ENCODE measurements around the gene ECHDC3.

The ECHDC3 gene

GRCh38 chr10:11760151-11760550 is 18.0 kb downstream of the ECHDC3 start:
- H3K4me1 ChIP-seq (ENCODE audit: control insufficient read depth, insufficient read depth, low read length): peaks cover 4% of the 10 kb centered on the region; the same call in 1 of the 2 replicates
- H3K36me3 ChIP-seq (ENCODE audit: control insufficient read depth in 2 of 2, insufficient read depth in 1 of 2, low read length in 2 of 2): no peaks in the 10 kb centered on the region; a peak in 1 of 3 replicates
- TF ChIP-seq, protein P1, sequence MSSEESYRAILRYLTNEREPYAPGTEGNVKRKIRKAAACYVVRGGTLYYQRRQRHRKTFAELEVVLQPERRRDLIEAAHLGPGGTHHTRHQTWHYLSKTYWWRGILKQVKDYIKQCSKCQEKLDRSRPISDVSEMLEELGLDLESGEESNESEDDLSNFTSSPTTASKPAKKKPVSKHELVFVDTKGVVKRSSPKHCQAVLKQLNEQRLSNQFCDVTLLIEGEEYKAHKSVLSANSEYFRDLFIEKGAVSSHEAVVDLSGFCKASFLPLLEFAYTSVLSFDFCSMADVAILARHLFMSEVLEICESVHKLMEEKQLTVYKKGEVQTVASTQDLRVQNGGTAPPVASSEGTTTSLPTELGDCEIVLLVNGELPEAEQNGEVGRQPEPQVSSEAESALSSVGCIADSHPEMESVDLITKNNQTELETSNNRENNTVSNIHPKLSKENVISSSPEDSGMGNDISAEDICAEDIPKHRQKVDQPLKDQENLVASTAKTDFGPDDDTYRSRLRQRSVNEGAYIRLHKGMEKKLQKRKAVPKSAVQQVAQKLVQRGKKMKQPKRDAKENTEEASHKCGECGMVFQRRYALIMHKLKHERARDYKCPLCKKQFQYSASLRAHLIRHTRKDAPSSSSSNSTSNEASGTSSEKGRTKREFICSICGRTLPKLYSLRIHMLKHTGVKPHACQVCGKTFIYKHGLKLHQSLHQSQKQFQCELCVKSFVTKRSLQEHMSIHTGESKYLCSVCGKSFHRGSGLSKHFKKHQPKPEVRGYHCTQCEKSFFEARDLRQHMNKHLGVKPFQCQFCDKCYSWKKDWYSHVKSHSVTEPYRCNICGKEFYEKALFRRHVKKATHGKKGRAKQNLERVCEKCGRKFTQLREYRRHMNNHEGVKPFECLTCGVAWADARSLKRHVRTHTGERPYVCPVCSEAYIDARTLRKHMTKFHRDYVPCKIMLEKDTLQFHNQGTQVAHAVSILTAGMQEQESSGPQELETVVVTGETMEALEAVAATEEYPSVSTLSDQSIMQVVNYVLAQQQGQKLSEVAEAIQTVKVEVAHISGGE (tag by site-specific recombination; conservative IDR thresholded peaks at IDR 0.05; ENCODE audit: low read depth): no peak
- no peak for TF ChIP-seq ZNF768 (tag by site-specific recombination; IDR thresholded peaks at IDR 0.05)
- TF ChIP-seq ZNF529 (tag by site-specific recombination; IDR thresholded peaks at IDR 0.05; ENCODE audit: insufficient replicate concordance): no peak
- TF ChIP-seq PRDM6 (tag by site-specific recombination; IDR thresholded peaks at IDR 0.05): no peak
- TF ChIP-seq, protein P2, sequence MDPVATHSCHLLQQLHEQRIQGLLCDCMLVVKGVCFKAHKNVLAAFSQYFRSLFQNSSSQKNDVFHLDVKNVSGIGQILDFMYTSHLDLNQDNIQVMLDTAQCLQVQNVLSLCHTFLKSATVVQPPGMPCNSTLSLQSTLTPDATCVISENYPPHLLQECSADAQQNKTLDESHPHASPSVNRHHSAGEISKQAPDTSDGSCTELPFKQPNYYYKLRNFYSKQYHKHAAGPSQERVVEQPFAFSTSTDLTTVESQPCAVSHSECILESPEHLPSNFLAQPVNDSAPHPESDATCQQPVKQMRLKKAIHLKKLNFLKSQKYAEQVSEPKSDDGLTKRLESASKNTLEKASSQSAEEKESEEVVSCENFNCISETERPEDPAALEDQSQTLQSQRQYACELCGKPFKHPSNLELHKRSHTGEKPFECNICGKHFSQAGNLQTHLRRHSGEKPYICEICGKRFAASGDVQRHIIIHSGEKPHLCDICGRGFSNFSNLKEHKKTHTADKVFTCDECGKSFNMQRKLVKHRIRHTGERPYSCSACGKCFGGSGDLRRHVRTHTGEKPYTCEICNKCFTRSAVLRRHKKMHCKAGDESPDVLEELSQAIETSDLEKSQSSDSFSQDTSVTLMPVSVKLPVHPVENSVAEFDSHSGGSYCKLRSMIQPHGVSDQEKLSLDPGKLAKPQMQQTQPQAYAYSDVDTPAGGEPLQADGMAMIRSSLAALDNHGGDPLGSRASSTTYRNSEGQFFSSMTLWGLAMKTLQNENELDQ (tag by site-specific recombination; IDR thresholded peaks at IDR 0.05; ENCODE audit: low read depth): no peak
- TF ChIP-seq ZNF280C (tag by site-specific recombination; IDR thresholded peaks at IDR 0.05): no peak
- no peak for TF ChIP-seq ZNF302 (tag by site-specific recombination; IDR thresholded peaks at IDR 0.05; ENCODE audit: low read depth)
- TF ChIP-seq ZNF777 (tag by site-specific recombination; IDR thresholded peaks at IDR 0.05; ENCODE audit: borderline replicate concordance): no peak
- no peak for TF ChIP-seq ZNF792 (tag by site-specific recombination; IDR thresholded peaks at IDR 0.05)
- TF ChIP-seq SETDB1 (IDR thresholded peaks at IDR 0.05; ENCODE audit: insufficient read length, low read length): no peak
- TF ChIP-seq ZIC2 (tag by site-specific recombination; IDR thresholded peaks at IDR 0.05): no peak
- TF ChIP-seq PATZ1 (tag by site-specific recombination; IDR thresholded peaks at IDR 0.05): no peak
- no peak for TF ChIP-seq ZNF202 (tag by site-specific recombination; IDR thresholded peaks at IDR 0.05; ENCODE audit: borderline replicate concordance)
- no peak for TF ChIP-seq HOXA7 (CRISPR knock-in tag; IDR thresholded peaks at IDR 0.05; ENCODE audit: borderline replicate concordance)
- no peak overlapping the region for H3K4me3 ChIP-seq (ENCODE audit: low read depth, low read length)
- ChIA-PET CTCF (interaction anchor here (1.0 kb wide), 1 partner anchor 242 kb away, joined by 3 read pairs; no protein-coding TSS in a partner anchor), POLR2A (no interaction called here)
- no peaks in the 10 kb centered on the region for H3K9me3 ChIP-seq (ENCODE audit: control insufficient read depth, insufficient read depth, low read depth, low read length)
- no peak overlapping the region for H3K27ac ChIP-seq (ENCODE audit: extremely low read depth, low read depth, low read length)

Measured in HEK293 (cell line).